DND-41 (cell line): ENCODE results near the gene VCL.

Experiments used
- ATAC-seq: fragments of 200-7000 bp; cut with Tn5 transposase; 3 replicates; pipeline ENCODE4 v1.9.1; 2021; ENCODE audit warnings: low read depth; ENCODE audit not compliant: insufficient read depth
- DNase-seq: peaks from one replicate; pipeline ENCODE4 v3.0.0-alpha.2; 2020
- H2AFZ ChIP-seq: 2 replicates; pipeline ENCODE4 v1.6.0; 2012; ENCODE audit warnings: low read depth, low read length
- H3K27ac ChIP-seq: 2 replicates; pipeline ENCODE4 v1.5.1; 2012; ENCODE audit warnings: low read length, inconsistent platforms
- H3K27me3 ChIP-seq: fragments of 200-600 bp; sonication (generic); 2 replicates; pipeline ENCODE4 v1.6.0; 2012; ENCODE audit warnings: low read length, mild to moderate bottlenecking, inconsistent platforms; ENCODE audit not compliant: insufficient read depth, poor library complexity
- H3K36me3 ChIP-seq: 2 replicates; pipeline ENCODE4 v1.5.1; 2012; ENCODE audit warnings: low read length, inconsistent platforms; ENCODE audit not compliant: insufficient read depth
- H3K4me1 ChIP-seq: 2 replicates; pipeline ENCODE4 v1.5.1; 2012; ENCODE audit warnings: mild to moderate bottlenecking, low read length; ENCODE audit not compliant: insufficient read depth
- H3K4me2 ChIP-seq: 2 replicates; pipeline ENCODE4 v1.6.0; 2012; ENCODE audit warnings: mild to moderate bottlenecking, moderate library complexity, low read length, inconsistent platforms; ENCODE audit not compliant: insufficient read depth
- H3K4me3 ChIP-seq, 2 experiments: fragments of 200-600 bp in 1 of 2; shearing (Covaris generic) in 1 of 2; 2 replicates each; pipeline ENCODE4 v1.5.1; 2012 to 2016; ENCODE audit warnings: inconsistent platforms in 2 of 2, low read length in 2 of 2, mild to moderate bottlenecking in 2 of 2, low read depth in 1 of 2, moderate library complexity in 1 of 2
- H3K79me2 ChIP-seq: 2 replicates; pipeline ENCODE4 v1.6.0; 2012; ENCODE audit warnings: low read length, inconsistent platforms; ENCODE audit not compliant: insufficient read depth
- H3K9ac ChIP-seq: 2 replicates; pipeline ENCODE4 v1.6.0; 2012; ENCODE audit warnings: low read depth, mild to moderate bottlenecking, inconsistent platforms, low read length, moderate library complexity
- H3K9me3 ChIP-seq: 2 replicates; pipeline ENCODE4 v1.5.1; 2012; ENCODE audit warnings: low read length, moderate library complexity, mild to moderate bottlenecking, inconsistent platforms; ENCODE audit not compliant: insufficient read depth, severe bottlenecking
- H4K20me1 ChIP-seq: 2 replicates; pipeline ENCODE4 v1.6.0; 2012; ENCODE audit warnings: low read length; ENCODE audit not compliant: insufficient read depth
- EZH2 ChIP-seq: IDR thresholded peaks from 3 replicates; pipeline ENCODE4 v1.6.1; 2012; ENCODE audit warnings: borderline replicate concordance, low read depth, mild to moderate bottlenecking, moderate library complexity, low read length, inconsistent platforms; ENCODE audit not compliant: severe bottlenecking
- TF ChIP-seq, protein P1 (sequence below): IDR thresholded peaks from 2 replicates; pipeline ENCODE4 v1.5.1; 2012; ENCODE audit warnings: borderline replicate concordance, low read length, moderate library complexity, mild to moderate bottlenecking; ENCODE audit not compliant: poor library complexity, severe bottlenecking; ENCODE audit errors: extremely low read depth

Gene VCL

DNA sequence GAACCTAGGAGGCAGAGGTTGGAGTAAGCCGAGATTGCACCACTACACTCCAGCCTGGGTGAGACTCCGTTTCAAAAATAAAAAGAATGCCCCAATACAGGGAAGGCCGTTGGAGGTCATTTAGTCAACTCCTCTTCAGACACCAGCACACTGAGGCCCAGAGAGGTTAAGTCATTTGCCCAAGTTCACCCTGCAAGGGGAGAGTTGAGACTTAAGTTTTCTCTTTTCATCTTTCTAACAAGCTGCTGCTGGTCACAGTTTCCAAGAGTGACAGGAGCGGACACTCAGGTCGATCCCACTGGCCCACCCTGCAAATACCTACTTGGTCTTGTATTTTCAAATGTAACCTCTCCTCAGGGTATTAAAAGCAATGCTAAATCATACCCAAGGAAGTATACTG lies 30.4 kb upstream of the VCL start:
- Histone ChIP-seq H3K36me3 (no peaks in the 10 kb centered on the region), H3K27ac (no peak overlapping the region), H3K9ac (no peak overlapping the region), H3K9me3 (no peaks in the 10 kb centered on the region), H3K79me2 (no peaks in the 10 kb centered on the region), H2AFZ (no peak overlapping the region), H4K20me1 (no peaks in the 10 kb centered on the region), H3K4me1 (no peaks in the 10 kb centered on the region), H3K4me3 (no peak overlapping the region), H3K27me3 (no peaks in the 10 kb centered on the region), H3K4me2 (no peak overlapping the region)
- DNase-seq, result no peak
- ATAC-seq, result no peak
- TF ChIP-seq, protein P1, sequence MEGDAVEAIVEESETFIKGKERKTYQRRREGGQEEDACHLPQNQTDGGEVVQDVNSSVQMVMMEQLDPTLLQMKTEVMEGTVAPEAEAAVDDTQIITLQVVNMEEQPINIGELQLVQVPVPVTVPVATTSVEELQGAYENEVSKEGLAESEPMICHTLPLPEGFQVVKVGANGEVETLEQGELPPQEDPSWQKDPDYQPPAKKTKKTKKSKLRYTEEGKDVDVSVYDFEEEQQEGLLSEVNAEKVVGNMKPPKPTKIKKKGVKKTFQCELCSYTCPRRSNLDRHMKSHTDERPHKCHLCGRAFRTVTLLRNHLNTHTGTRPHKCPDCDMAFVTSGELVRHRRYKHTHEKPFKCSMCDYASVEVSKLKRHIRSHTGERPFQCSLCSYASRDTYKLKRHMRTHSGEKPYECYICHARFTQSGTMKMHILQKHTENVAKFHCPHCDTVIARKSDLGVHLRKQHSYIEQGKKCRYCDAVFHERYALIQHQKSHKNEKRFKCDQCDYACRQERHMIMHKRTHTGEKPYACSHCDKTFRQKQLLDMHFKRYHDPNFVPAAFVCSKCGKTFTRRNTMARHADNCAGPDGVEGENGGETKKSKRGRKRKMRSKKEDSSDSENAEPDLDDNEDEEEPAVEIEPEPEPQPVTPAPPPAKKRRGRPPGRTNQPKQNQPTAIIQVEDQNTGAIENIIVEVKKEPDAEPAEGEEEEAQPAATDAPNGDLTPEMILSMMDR, result no peak
- no peak for TF ChIP-seq EZH2

DNA sequence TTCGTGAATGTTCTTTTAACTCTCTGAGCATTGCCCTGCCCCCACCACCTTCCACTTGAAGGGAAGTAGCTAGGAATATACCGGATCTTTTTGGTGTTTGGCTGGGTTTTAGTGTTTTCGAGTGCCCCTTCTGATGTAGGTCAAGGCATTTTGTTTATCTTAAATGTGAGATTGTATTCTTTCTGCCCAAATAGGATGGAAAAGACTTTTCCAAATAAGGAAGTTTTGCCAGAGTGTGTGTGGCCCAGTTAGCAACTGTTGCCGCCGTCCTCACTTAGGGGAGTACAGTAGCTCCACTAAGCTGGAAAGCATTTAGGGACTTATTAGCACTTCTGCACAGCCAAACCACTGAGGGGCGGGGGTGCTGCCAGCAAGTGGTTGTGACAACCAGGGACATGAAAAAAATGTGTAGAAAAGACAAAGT lies 29.8 kb upstream of the VCL start:
- Histone ChIP-seq H2AFZ (no peak overlapping the region), H3K27ac (no peak overlapping the region), H3K27me3 (no peaks in the 10 kb centered on the region), H3K79me2 (no peaks in the 10 kb centered on the region), H4K20me1 (no peaks in the 10 kb centered on the region), H3K9ac (no peak overlapping the region), H3K4me1 (no peaks in the 10 kb centered on the region), H3K36me3 (no peaks in the 10 kb centered on the region), H3K4me3 (no peak overlapping the region), H3K4me2 (no peak overlapping the region), H3K9me3 (no peaks in the 10 kb centered on the region)
- ATAC-seq (no peak), DNase-seq (no peak)
- TF ChIP-seq, protein P1, result no peak
- TF ChIP-seq EZH2, result no peak

DNA sequence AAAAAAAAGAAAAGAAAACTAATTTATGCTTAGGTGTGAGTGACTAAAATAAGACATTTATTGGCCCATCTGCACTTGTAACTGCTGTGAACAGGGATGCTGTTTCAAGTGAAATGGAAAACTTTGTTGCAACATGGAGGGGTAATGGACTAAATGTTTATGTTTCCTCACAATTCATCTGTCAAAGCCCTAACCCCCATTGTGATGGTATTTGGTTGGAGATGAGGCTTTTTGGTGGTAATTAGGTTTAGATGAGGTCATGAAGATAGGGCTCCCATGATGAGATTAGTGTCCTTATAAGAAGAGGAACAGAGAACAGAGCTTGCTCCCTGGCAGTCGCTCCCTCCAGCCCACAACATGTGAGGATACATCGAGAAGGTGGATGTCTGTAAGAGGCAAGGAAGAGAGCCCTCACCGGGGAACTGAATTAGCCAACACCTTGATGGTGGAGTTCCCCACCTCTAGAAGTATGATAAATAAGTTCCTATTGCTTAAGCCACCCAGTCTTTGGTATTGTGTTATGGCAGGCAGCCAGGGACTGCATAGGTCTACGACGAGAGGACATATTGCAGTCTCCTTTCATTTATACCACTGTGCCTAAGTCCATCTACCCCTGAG lies 28.6 kb upstream of the VCL start:
- no peak overlapping the region for H3K4me3 ChIP-seq
- no peak overlapping the region for H3K27ac ChIP-seq
- no peak overlapping the region for H2AFZ ChIP-seq
- TF ChIP-seq, protein P1, result no peak
- TF ChIP-seq EZH2, result no peak
- no peaks in the 10 kb centered on the region for H3K36me3 ChIP-seq
- ATAC-seq, result no peak
- H4K20me1 ChIP-seq, result no peaks in the 10 kb centered on the region
- H3K4me1 ChIP-seq, result peaks cover 2% of the 10 kb centered on the region; the same call in 1 of the 2 replicates
- H3K9me3 ChIP-seq, result no peaks in the 10 kb centered on the region
- no peaks in the 10 kb centered on the region for H3K27me3 ChIP-seq
- no peak overlapping the region for H3K9ac ChIP-seq
- H3K79me2 ChIP-seq, result no peaks in the 10 kb centered on the region
- DNase-seq, result no peak
- H3K4me2 ChIP-seq, result no peak overlapping the region
